Esophagus squamous epithelium (tissue), 5 donors: ENCODE results near the gene FAM168A. TPM values are rescaled to one million over a fixed set of nuclear protein-coding genes. Genes with fewer than 3 reads are reported as not detected.

Experiments used
- DNase-seq: peaks from one replicate; lab custom pipeline; 2025; lab: John Stamatoyannopoulos, UW
- H3K27ac ChIP-seq, 4 donors: fragments of 200-600 bp; sonication (generic); one replicate each; pipeline ENCODE4 v1.5.1; 2016 to 2019; ENCODE audit warnings: mild to moderate bottlenecking in 1 of 4
- H3K27me3 ChIP-seq, 4 donors: fragments of 200-600 bp; sonication (generic); 1 replicate in 3 of 4; 2 replicates in 1 of 4; pipeline versions ENCODE4 v1.5.1 to v1.6.0; 2017 to 2021; ENCODE audit warnings: antibody characterized with exemption in 1 of 4
- H3K36me3 ChIP-seq, 3 donors: fragments of 200-600 bp; sonication (generic); one replicate each; pipeline ENCODE4 v1.5.1; 2016 to 2019
- H3K4me1 ChIP-seq, 3 donors: fragments of 200-600 bp; sonication (generic); one replicate each; pipeline ENCODE4 v1.5.1; 2017 to 2019
- H3K4me3 ChIP-seq, 4 donors: fragments of 200-600 bp; sonication (generic); 1 replicate in 3 of 4; 2 replicates in 1 of 4; pipeline ENCODE4 v1.5.1; 2016 to 2019; ENCODE audit warnings: mild to moderate bottlenecking in 2 of 4, moderate library complexity in 1 of 4
- H3K9me3 ChIP-seq, 3 donors: fragments of 200-600 bp; sonication (generic); one replicate each; pipeline ENCODE4 v1.5.1; 2016 to 2019
- CTCF ChIP-seq, 6 experiments: fragments of 450-650 bp in 4 of 6; fragments of 200-600 bp in 2 of 6; sonication (generic) in 2 of 6; IDR thresholded peaks; one replicate each; pipeline ENCODE4 v1.5.1; 2016 to 2019; ENCODE audit warnings: antibody characterized with exemption in 6 of 6, mild to moderate bottlenecking in 4 of 6, moderate library complexity in 4 of 6
- POLR2A ChIP-seq, 4 donors: fragments of 450-650 bp; IDR thresholded peaks; one replicate each; pipeline ENCODE4 v1.6.1; 2017; ENCODE audit warnings: antibody characterized with exemption in 4 of 4, mild to moderate bottlenecking in 4 of 4, moderate library complexity in 3 of 4
- WGBS, 2 donors: methylation state at CpG; one replicate each; pipeline ENCODE4 v1.1.5; 2018; 5-methylcytosine and 5-hydroxymethylcytosine counted together
- intact Hi-C: fragments of 100-400 bp; cut with DNase I; formaldehyde crosslinking; loops from one replicate; pipeline ENCODE4 v1.15.0; 2022
- total RNA-seq, 4 donors: library from RNA; depleted of rRNA; stranded (reverse); fragments of >200 nt; gene quantifications; one replicate each; pipeline ENCODE4 v1.1.0, GENCODE V29; 2016
- donor health status: DM: yes; HTN: yes; CAD: no.

The FAM168A gene
- total RNA-seq, 4 donors from 2014 or later, result 7.0 to 15.5 (median 12.3) TPM

DNA sequence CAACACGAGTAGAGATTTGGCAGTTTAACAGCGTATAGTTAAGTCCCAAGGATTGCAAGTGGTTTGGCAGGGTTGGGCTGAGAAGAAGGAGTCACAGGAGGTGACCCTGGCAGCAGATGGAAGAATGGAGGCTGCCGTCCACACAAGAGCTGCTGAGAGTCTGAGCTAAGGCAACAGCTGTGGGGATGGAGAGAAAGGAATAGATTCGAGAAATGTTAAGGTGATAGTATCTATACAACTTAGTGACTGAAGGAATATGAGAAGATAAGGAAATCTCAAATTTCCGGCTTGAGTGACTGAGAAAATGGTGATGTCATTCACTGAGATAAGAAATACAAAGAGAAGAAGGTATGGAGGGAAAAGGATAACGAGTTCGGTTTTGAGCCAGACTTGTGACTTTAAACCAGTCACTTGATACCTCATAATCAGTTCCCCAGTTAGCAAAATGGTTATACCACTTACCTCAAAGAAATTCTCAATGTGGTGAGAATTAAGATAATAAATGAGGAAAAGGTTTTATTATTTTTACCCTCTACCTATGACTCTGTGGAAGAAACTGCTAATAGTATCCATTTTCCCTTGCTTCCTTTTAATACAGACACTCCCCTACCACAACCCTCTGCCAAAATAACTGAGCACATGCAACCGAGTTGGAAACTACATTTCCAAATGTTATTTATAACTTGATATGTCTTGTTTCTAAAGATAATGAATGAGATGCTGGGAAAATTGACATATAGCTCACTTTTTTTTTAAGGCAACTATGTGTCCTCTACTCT, 30.7 kb downstream of the FAM168A start:
- TF ChIP-seq CTCF (IDR thresholded peaks at IDR 0.05), result no peak
- TF ChIP-seq POLR2A (IDR thresholded peaks at IDR 0.05), result no peak
- no peak for DNase-seq
- Histone ChIP-seq H3K36me3 (peaks cover 0 to 8% (median 0%) of the 10 kb centered on the region in 3 donors), H3K27me3 (no peaks in the 10 kb centered on the region), H3K4me1 (peaks cover 0 to 13% (median 0%) of the 10 kb centered on the region in 3 donors), H3K27ac (no peak overlapping the region), H3K9me3 (no peaks in the 10 kb centered on the region), H3K4me3 (no peak overlapping the region)
- intact Hi-C loops, result no loop called here
- WGBS, 2 donors, result 76 to 79% methylated on average over 8 of the region's 8 CpGs

DNA sequence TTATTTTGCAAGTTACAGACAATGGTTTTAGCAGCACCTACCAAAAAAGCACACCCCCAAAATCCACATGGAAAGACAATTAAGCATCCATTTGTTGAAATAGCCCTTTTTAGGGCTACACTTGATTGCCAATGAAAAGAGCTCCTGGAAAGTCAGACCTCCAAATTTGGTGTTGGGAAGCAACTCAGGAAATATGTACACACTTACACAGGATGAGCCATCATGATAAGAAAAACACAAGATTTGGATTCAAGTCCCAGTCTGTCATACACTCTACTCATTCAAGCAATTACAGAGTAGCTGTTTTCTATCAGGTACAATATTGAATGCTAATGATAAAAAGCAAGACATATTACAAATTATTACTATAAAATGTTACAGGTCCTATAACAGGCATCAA, 31.5 kb downstream of the FAM168A start:
- TF ChIP-seq POLR2A (IDR thresholded peaks at IDR 0.05) (no peak), CTCF (IDR thresholded peaks at IDR 0.05) (no peak)
- Histone ChIP-seq H3K27me3 (no peaks in the 10 kb centered on the region), H3K27ac (no peak overlapping the region), H3K4me3 (no peak overlapping the region), H3K4me1 (peaks cover 0 to 13% (median 0%) of the 10 kb centered on the region in 3 donors), H3K36me3 (peaks cover 0 to 8% (median 0%) of the 10 kb centered on the region in 3 donors), H3K9me3 (no peaks in the 10 kb centered on the region)
- DNase-seq, result no peak
- intact Hi-C loops, result no loop called here

DNA sequence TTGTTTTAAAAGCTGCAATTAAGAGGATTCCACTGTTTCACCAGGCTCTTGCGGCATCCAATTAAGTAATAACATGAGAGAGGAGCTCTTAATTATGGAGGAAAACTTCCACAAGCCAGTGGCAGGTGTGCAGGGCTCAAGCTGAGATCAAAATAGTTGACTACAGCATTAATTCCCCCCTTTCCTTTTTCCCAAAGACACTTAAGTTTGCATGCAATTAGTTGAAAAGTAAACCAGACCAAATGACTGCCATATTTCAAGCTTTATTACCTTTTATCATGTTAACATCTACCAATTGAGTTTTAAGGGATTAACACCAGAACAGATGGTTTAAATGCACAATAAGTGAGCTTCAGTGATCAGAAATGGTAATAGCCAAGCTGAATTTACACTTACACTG, 32.1 kb downstream of the FAM168A start:
- 44 to 100% methylated on average over 1 of the region's 1 CpG for WGBS, 2 donors
- DNase-seq, result no peak
- peaks cover 0 to 10% (median 0%) of the 10 kb centered on the region in 3 donors for H3K4me1 ChIP-seq
- no peak overlapping the region for H3K27ac ChIP-seq
- TF ChIP-seq POLR2A (IDR thresholded peaks at IDR 0.05) (no peak), CTCF (IDR thresholded peaks at IDR 0.05) (no peak)
- no peaks in the 10 kb centered on the region for H3K27me3 ChIP-seq
- no peaks in the 10 kb centered on the region for H3K9me3 ChIP-seq
- intact Hi-C loops, result no loop called here
- H3K4me3 ChIP-seq, result no peak overlapping the region
- peaks cover 0 to 8% (median 0%) of the 10 kb centered on the region in 3 donors for H3K36me3 ChIP-seq

DNA sequence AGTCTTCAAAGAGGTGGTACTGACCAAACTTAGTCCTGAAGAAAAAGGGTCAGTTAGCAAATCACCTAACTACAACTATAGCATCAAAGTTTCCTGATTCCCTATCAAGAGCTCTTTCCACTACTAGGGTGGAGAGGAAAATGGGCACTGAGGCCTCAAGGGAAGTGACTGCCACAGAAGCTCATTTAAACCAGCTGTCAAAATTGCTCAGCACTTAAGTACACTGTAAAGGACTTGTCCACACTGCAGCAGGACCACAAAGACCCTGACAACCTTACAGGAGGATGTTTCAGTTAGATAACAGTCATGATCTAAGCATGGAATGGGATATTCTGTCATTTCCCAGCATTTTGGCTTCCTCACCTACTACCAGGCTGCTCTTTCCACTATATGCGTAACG, 33.0 kb downstream of the FAM168A start:
- Histone ChIP-seq H3K4me3 (no peak overlapping the region), H3K27ac (no peak overlapping the region), H3K27me3 (no peaks in the 10 kb centered on the region), H3K9me3 (no peaks in the 10 kb centered on the region), H3K4me1 (peaks cover 0 to under 1% (median 0%) of the 10 kb centered on the region in 3 donors), H3K36me3 (peaks cover 0 to 8% (median 0%) of the 10 kb centered on the region in 3 donors)
- 95 to 96% methylated on average over 2 of the region's 2 CpGs for WGBS, 2 donors
- DNase-seq, result no peak
- TF ChIP-seq CTCF (IDR thresholded peaks at IDR 0.05) (no peak), POLR2A (IDR thresholded peaks at IDR 0.05) (no peak)
- intact Hi-C loops, result loop anchor here (5.0 kb wide), 1 partner anchor 38 kb away; no protein-coding TSS in a partner anchor

- Histone ChIP-seq H3K27me3 (no peaks in the 10 kb centered on the region), H3K27ac (no peak overlapping the region), H3K4me3 (no peak overlapping the region), H3K9me3 (no peaks in the 10 kb centered on the region), H3K4me1 (peaks cover 0 to 4% (median 0%) of the 10 kb centered on the region in 3 donors), H3K36me3 (peaks cover 0 to 2% (median 0%) of the 10 kb centered on the region in 3 donors)
- WGBS, 2 donors, result 88 to 100% methylated on average over 1 to 2 of the region's 2 CpGs
- intact Hi-C loops, result loop anchor here (5.0 kb wide), 1 partner anchor 36 kb away; no protein-coding TSS in a partner anchor
- TF ChIP-seq POLR2A (IDR thresholded peaks at IDR 0.05) (no peak), CTCF (IDR thresholded peaks at IDR 0.05) (no peak)
- DNase-seq, result no peak
Observed at GRCh38 chr11:73563539-73564200, 34.2 kb downstream of the FAM168A start.
